ENCODE results near the gene DNASE1L2.

GRCh38 chr16:2232094-2232990 is 3.9 kb upstream of the DNASE1L2 start:
- TF ChIP-seq CTCF (IDR thresholded peaks at IDR 0.05; ENCODE audit: poor library complexity): no peak
- no peak for TF ChIP-seq EZH2 (IDR thresholded peaks at IDR 0.05; ENCODE audit: borderline replicate concordance)

All from hepatocyte (in vitro differentiated cells).